CD4-positive, alpha-beta T cell treated with Interferon alpha-2 for 1 hour (primary cell): Measurements from ENCODE around the gene ARVCF.

Source experiments
- DNase-seq, 2 donors: peaks; one replicate each; pipeline ENCODE4 v3.0.0-alpha.2; 2020 to 2022

ARVCF gene

GRCh38 chr22:20028855-20029549 is 12.4 kb upstream of the ARVCF start:
- no peak for DNase-seq

GRCh38 chr22:20027966-20028854 is 11.6 kb upstream of the ARVCF start:
- DNase-seq: peak in 1 of 2 donors; percentile 35

GRCh38 chr22:20026996-20027601 is 10.5 kb upstream of the ARVCF start:
- no peak for DNase-seq

DNA sequence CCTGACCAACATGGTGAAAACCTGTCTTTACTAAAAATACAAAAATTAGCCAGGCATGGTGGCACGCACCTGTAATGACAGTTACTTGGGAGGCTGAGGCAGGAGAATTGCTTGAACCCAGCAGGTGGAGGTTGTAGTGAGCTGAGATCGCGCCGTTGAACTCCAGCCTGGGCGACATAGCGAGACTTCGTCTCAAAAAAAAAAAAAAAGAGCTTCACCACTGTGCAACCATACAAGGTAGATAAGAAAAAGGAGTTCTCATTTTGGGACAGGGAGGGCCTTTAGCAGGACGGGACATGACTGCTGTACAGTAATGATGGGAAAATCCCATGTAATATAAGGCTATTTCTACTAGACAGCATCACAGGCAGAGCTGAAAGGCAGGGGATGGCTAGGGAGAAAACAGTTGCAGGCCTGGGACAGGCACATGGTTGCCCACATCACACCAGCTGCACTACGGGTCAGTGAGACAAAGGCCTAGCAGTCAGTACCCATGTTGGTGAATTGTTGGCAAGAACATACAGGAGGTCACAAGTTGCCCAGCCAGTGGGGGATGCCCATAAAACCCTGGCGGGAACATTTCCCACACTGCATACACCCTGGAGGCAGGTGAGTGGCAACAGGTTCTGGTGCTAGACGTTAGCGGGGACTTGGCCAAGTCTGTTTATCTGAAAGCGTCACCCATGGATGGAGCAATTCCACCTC is 9.7 kb upstream of the ARVCF start:
- no peak for DNase-seq

- no peak for DNase-seq
Observed at GRCh38 chr22:20025401-20026203, 9.0 kb upstream of the ARVCF start.

DNA sequence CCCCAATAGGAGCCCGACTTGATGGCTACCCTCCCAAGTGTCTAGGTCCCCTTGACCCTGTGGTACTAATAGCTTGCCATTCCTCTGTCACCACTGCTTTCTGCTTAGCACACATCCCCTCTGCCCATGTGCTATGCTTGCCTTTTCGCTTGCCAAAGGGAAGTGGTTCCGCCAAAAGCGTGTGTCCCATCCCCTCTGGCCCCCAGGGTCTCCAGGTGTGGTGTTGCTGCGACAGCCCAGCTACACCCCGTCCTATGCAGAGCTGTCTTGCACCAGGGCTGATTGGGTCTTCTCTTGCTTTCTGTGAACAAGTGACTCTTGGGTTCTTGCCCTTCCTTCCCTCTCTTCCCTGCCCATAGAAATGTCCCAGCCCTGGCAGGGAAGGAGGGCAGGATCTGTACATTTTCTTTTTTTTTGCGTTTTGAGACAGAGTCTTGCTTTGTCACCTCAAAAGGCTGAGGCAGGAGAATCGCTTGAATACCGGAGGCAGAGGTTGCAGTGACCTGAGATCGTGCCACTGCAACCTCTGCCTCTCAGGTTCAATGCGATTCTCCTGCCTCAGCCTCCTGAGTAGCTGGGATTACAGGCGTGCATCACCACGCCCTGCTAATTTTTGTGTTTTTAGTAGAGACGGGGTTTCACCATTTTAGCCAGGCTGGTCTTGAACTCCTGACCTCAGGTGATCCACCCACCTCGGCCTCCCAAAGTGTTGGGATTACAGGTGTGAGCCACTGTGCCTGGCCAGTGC is 8.2 kb upstream of the ARVCF start:
- no peak for DNase-seq

DNA sequence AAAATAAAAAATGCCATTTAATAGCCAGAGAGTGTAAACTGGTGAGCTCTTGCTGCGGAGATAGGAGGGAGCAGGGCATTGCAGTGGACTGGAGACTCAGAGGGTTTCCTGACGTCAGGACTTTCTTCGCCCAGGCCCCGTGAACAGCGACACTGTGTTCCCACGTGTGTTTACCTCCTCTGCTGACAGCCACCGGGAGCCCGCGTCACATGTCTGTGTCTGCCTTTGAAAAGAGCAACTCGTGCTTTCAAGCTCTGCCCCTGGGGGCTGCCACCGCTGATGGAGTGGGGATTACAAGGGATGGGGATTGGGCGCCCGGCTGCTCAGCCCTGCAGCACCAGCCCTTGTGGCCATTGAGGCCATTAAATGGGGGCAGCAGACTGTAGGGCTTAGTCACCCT is 7.6 kb upstream of the ARVCF start:
- DNase-seq: no peak

DNA sequence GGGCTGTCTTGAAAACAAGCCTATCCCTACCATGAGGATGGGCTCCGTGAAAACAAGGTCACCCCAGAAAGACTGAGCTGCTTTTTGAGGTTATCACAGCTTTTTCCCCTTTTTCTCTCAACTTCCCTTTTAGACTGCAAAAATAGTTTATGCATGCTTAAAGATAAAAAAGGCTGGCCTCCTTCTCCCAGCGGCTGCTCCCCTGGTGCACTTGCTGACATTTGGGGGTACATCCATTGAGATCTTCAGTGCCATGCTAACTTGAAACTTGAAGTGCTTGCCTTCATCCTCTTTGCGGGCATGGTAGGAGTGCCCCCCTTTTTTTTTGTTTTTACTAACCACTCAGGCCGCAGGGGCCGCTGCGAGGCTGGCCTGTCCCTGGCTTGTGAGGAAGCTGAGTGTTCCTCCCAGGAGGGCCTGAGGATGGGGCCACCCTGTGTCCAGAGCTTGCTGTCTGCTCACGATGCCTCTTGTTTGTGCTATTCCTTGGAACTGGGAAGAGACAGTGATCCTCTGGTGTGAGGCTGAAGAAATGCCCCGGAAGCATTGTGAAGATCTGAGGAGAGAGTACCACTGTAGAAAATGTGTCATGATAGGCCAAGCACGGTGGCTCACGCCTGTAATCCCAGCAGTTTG is 6.5 kb upstream of the ARVCF start:
- DNase-seq: no peak

GRCh38 chr22:20022231-20022977 is 5.8 kb upstream of the ARVCF start:
- no peak for DNase-seq

GRCh38 chr22:20021196-20022181 is 4.9 kb upstream of the ARVCF start:
- peak in 1 of 2 donors; percentile 7 for DNase-seq

DNA sequence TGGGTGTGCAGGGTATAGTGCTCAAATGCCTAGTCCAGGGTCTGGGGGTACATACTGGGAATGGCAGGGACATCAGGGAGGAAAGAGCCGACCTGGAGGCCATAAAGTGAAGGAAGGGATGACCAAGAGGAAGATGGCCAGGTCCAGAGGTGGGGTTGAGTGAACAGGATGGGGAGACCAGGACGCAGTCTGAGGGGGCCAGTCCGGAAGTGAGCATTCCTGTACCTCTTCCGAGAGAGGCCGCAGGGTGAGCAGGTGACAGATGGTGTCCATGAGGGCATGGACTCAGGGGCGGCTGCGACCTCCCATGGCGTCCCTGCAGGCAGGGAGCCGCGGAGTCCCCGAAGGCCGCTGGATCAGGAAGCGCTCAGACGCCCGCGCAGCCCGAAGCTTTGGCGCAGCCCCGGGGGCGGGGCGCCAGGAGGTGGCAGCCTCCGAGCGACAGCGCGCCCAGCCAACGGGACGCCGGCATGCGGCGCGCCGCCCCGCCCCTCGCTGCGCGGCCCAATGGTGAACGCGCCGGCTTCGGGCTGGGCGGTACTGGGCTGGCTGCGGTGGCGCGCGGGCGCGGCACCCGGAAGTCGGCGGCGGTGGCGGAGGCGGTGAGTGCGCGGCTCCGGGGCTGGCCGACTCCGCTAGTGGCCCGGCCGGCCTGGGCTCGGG is 4.0 kb upstream of the ARVCF start, which contains the start of gene TANGO2:
TSS of gene TANGO2 (plus strand) at position 578 of the 663 bp plus-strand sequence. CDS start 15,689 bp downstream, outside the sequence.
- peak; percentile 91 to 95 for DNase-seq

- no peak for DNase-seq
Observed at GRCh38 chr22:20019661-20020532, 3.3 kb upstream of the ARVCF start.

GRCh38 chr22:20018001-20018400 is 1.4 kb upstream of the ARVCF start:
- DNase-seq: no peak

GRCh38 chr22:20017622-20017958 is 967 bp upstream of the ARVCF start:
- DNase-seq: no peak

DNA sequence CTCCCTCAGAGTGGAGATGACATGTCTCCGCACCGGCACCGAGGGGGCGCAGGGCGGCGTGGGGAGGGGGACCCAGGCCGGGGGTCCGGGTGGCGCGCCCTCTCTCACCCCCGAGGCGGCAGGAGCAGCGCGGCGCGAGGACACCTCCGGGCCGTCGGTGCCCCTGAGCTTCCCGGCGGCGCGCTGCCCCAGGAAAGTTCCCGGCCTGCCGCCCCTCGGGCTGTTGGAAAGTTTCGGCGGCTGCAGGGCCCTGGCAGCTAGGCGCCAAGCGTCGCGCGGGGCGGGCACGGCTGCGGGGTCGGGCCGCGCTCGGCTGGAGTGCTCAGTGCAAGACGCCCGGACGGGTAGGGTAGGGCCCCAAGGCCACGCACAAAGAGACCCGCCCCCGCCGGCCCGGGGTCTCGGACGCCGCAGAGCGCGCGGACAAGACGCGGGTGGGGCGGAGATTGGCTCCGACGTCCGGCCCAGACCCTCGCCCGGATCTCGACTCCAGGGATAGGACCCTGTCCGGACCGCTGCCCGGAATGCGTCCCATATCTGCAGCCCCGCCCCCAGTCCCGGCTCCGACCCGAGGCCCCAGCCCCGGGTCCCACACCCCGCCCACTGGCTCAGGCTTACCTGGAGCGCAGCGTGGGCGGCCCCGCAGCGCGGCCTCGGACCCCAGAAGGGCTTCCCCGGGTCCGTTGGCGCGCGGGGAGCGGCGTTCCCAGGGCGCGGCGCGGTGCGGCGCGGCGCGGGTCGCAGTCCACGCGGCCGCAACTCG is 471 bp downstream of the ARVCF start:
- DNase-seq: peak in 1 of 2 donors; percentile 18

GRCh38 chr22:20015187-20015625 is 1.4 kb downstream of the ARVCF start:
- no peak for DNase-seq
